ENCODE results near the gene SLC39A10.

GRCh38 chr2:195768431-195768830 is 111.4 kb downstream of the SLC39A10 start:
- TF ChIP-seq CTCF (IDR thresholded peaks at IDR 0.05) = no peak
- no peak for TF ChIP-seq POLR2A (IDR thresholded peaks at IDR 0.05)
